Astrocyte (in vitro differentiated cells and primary cell): Measurements from ENCODE around the gene BACH2.

Experiments
- EZH2 ChIP-seq: IDR thresholded peaks from 2 replicates; pipeline ENCODE4 v1.6.1; 2012; ENCODE audit warnings: mild to moderate bottlenecking, low read length, inconsistent platforms; ENCODE audit not compliant: insufficient read depth
- TF ChIP-seq, protein P1 (sequence below): IDR thresholded peaks from 2 replicates; pipeline ENCODE4 v1.5.1; 2011; ENCODE audit warnings: low read depth, mild to moderate bottlenecking, inconsistent platforms, low read length, moderate library complexity; ENCODE audit not compliant: insufficient read depth

DNA sequence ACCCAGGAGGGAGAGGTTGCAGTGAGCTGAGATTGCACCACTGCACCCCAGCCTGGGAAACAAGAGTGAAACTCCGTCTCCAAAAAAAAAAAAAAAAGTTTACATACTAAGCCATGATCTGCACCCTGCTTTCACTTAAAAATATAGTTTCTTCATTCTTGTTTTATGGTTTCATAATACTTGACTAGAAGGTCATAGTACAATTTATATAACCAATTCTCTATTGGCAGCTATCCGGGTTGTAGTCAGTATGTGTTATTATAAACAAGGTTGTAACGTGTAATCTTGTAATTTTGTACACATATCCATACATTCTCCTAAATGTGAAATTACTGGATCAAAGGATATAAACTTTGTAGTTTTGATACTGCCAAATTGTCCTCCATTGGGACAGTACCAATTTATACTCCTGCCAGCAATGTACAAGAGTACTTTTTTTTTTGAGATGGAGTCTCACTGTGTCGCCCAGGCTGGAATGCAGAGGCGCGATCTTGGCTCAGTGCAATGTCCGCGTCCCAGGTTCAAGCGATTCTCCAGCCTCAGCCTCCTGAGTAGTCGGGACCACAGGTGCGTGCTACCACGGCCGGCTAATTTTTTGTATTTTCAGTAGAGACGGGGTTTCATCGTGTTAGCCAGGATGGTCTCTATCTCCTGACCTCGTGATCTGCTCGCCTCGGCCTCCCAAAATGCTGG, 257.5 kb downstream of the BACH2 start:
- TF ChIP-seq, protein P1, sequence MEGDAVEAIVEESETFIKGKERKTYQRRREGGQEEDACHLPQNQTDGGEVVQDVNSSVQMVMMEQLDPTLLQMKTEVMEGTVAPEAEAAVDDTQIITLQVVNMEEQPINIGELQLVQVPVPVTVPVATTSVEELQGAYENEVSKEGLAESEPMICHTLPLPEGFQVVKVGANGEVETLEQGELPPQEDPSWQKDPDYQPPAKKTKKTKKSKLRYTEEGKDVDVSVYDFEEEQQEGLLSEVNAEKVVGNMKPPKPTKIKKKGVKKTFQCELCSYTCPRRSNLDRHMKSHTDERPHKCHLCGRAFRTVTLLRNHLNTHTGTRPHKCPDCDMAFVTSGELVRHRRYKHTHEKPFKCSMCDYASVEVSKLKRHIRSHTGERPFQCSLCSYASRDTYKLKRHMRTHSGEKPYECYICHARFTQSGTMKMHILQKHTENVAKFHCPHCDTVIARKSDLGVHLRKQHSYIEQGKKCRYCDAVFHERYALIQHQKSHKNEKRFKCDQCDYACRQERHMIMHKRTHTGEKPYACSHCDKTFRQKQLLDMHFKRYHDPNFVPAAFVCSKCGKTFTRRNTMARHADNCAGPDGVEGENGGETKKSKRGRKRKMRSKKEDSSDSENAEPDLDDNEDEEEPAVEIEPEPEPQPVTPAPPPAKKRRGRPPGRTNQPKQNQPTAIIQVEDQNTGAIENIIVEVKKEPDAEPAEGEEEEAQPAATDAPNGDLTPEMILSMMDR, result no peak
- no peak for TF ChIP-seq EZH2
